NCI-H1417 (cell line): ENCODE measurements around the gene RDH14.

Source experiments
- DNase-seq, 3 experiments: peaks; one replicate each; lab custom pipeline; 2025; lab: John Stamatoyannopoulos, UW

The RDH14 gene

GRCh38 chr2:18560031-18560796 is at the start of gene RDH14:
RDH14 (minus strand) TSS chr2:18560653; CDS start chr2:18560572, 81 bp downstream.
- DNase-seq = peak; percentile 97 to 99 (median 98)

- DNase-seq = no peak
Measured at GRCh38 chr2:18610090-18610489, 49.6 kb upstream of the RDH14 start.

- no peak for DNase-seq
Measured at GRCh38 chr2:18605115-18605514, 44.7 kb upstream of the RDH14 start.

GRCh38 chr2:18604531-18604885 is 44.1 kb upstream of the RDH14 start:
- DNase-seq = no peak

- DNase-seq = peak in 1 of 3 experiments; percentile 16
Measured at GRCh38 chr2:18603854-18604530, 43.5 kb upstream of the RDH14 start.

- no peak for DNase-seq
Measured at GRCh38 chr2:18602298-18602697, 41.8 kb upstream of the RDH14 start.

GRCh38 chr2:18600255-18600613 is 39.8 kb upstream of the RDH14 start:
- no peak for DNase-seq

GRCh38 chr2:18599509-18600254 is 39.2 kb upstream of the RDH14 start:
- DNase-seq = no peak

GRCh38 chr2:18598848-18599484 is 38.5 kb upstream of the RDH14 start:
- DNase-seq = no peak

GRCh38 chr2:18597618-18598017 is 37.2 kb upstream of the RDH14 start:
- DNase-seq = no peak

- no peak for DNase-seq
Measured at GRCh38 chr2:18596993-18597392, 36.5 kb upstream of the RDH14 start.

- no peak for DNase-seq
Measured at GRCh38 chr2:18593496-18593895, 33.0 kb upstream of the RDH14 start.

- no peak for DNase-seq
Measured at GRCh38 chr2:18592372-18592771, 31.9 kb upstream of the RDH14 start.

- DNase-seq = no peak
Measured at GRCh38 chr2:18589354-18589753, 28.9 kb upstream of the RDH14 start, which contains the start of gene NT5C1B. NT5C1B (minus strand) TSS chr2:18589569; CDS start chr2:18589468, 101 bp downstream.

GRCh38 chr2:18588802-18589201 is 28.3 kb upstream of the RDH14 start:
- no peak for DNase-seq

- DNase-seq = no peak
Measured at GRCh38 chr2:18588049-18588448, 27.6 kb upstream of the RDH14 start.

- DNase-seq = no peak
Measured at GRCh38 chr2:18585526-18585925, 25.1 kb upstream of the RDH14 start.

GRCh38 chr2:18584608-18584954 is 24.1 kb upstream of the RDH14 start:
- no peak for DNase-seq

GRCh38 chr2:18583905-18584607 is 23.6 kb upstream of the RDH14 start:
- no peak for DNase-seq

- DNase-seq = no peak
Measured at GRCh38 chr2:18580606-18581005, 20.2 kb upstream of the RDH14 start.

- DNase-seq = no peak
Measured at GRCh38 chr2:18578033-18578432, 17.6 kb upstream of the RDH14 start.
